Measurements from ENCODE around the gene SKAP2.

- TF ChIP-seq, protein P1, sequence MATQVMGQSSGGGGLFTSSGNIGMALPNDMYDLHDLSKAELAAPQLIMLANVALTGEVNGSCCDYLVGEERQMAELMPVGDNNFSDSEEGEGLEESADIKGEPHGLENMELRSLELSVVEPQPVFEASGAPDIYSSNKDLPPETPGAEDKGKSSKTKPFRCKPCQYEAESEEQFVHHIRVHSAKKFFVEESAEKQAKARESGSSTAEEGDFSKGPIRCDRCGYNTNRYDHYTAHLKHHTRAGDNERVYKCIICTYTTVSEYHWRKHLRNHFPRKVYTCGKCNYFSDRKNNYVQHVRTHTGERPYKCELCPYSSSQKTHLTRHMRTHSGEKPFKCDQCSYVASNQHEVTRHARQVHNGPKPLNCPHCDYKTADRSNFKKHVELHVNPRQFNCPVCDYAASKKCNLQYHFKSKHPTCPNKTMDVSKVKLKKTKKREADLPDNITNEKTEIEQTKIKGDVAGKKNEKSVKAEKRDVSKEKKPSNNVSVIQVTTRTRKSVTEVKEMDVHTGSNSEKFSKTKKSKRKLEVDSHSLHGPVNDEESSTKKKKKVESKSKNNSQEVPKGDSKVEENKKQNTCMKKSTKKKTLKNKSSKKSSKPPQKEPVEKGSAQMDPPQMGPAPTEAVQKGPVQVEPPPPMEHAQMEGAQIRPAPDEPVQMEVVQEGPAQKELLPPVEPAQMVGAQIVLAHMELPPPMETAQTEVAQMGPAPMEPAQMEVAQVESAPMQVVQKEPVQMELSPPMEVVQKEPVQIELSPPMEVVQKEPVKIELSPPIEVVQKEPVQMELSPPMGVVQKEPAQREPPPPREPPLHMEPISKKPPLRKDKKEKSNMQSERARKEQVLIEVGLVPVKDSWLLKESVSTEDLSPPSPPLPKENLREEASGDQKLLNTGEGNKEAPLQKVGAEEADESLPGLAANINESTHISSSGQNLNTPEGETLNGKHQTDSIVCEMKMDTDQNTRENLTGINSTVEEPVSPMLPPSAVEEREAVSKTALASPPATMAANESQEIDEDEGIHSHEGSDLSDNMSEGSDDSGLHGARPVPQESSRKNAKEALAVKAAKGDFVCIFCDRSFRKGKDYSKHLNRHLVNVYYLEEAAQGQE (IDR thresholded peaks at IDR 0.05; ENCODE audit: low read depth), result no peak
- TF ChIP-seq TAF1 (IDR thresholded peaks at IDR 0.05; ENCODE audit: low read depth), result no peak
- no peak for TF ChIP-seq RAD21 (IDR thresholded peaks at IDR 0.05; ENCODE audit: low read depth)
- TF ChIP-seq MAX (IDR thresholded peaks at IDR 0.05), result no peak
- TF ChIP-seq, protein P2, sequence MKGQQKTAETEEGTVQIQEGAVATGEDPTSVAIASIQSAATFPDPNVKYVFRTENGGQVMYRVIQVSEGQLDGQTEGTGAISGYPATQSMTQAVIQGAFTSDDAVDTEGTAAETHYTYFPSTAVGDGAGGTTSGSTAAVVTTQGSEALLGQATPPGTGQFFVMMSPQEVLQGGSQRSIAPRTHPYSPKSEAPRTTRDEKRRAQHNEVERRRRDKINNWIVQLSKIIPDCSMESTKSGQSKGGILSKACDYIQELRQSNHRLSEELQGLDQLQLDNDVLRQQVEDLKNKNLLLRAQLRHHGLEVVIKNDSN (IDR thresholded peaks at IDR 0.05), result no peak
- TF ChIP-seq YY1 (IDR thresholded peaks at IDR 0.05; ENCODE audit: low read depth), result no peak
- no peak for TF ChIP-seq CEBPB (IDR thresholded peaks at IDR 0.05)
- no peak for TF ChIP-seq TEAD4 (IDR thresholded peaks at IDR 0.05)
- no peak for TF ChIP-seq CREB1 (IDR thresholded peaks at IDR 0.05; ENCODE audit: low read depth)
- TF ChIP-seq FOXM1 (IDR thresholded peaks at IDR 0.05; ENCODE audit: borderline replicate concordance, low read depth), result no peak
- no peak for TF ChIP-seq EP300 (IDR thresholded peaks at IDR 0.05; ENCODE audit: borderline replicate concordance)
- no peak for TF ChIP-seq NFIC (IDR thresholded peaks at IDR 0.05)
- no peak for TF ChIP-seq ZBTB7A (IDR thresholded peaks at IDR 0.05; ENCODE audit: low read depth)
- TF ChIP-seq EGR1 (IDR thresholded peaks at IDR 0.05), result no peak
These were observed 4.7 kb downstream of the SKAP2 start for GRCh38 chr7:26859720-26860119.
